HG03108 (cell line): Measurements from ENCODE around the gene CENPX.
A peak's percentile ranks its signal among the peaks of the same experiment; 100 is the strongest.

ENCODE experiments used
- ATAC-seq: cut with Tn5 transposase; IDR thresholded peaks from one replicate; pipeline ENCODE4 v1.9.1; 2021; ENCODE audit warnings: moderate library complexity; ENCODE audit not compliant: unreplicated experiment

Gene CENPX

DNA sequence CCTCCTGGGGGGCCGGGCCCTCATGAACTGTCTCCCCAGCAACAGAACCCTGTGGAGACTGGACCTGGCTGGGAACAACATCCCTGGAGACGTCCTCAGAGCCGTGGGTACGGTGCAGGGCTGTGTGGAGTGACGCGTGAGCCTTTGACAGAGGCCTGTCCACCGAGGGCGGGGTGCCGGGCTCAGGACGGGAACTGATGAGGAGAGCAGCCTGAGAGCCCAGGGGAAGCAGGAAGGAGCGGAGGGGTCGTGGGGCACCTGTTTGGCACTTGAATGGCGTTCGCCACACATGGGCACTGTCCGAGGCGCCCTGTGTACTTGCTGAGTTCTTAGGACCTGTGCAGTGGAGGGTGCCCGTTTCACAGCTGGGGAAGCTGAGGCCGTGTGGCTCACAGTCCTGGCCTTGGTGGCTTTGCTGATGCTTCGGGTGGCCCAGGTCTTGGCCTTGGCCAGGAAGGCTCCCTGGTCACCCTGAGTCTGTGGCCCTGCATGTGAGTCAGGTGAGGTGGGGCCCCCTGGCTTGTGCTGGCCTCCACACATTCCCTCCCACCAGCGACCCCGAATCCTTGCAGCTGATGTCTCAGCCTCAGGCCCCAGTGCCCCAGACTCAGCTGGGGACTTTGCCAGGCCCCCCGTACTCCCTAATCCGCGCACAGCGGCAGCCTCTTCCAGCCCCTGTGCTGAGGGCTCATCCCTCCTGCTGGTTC lies 2.9 kb upstream of the CENPX start:
- no peak for ATAC-seq

- ATAC-seq: no peak
Measured at GRCh38 chr17:82024859-82025258, 2.2 kb upstream of the CENPX start.

DNA sequence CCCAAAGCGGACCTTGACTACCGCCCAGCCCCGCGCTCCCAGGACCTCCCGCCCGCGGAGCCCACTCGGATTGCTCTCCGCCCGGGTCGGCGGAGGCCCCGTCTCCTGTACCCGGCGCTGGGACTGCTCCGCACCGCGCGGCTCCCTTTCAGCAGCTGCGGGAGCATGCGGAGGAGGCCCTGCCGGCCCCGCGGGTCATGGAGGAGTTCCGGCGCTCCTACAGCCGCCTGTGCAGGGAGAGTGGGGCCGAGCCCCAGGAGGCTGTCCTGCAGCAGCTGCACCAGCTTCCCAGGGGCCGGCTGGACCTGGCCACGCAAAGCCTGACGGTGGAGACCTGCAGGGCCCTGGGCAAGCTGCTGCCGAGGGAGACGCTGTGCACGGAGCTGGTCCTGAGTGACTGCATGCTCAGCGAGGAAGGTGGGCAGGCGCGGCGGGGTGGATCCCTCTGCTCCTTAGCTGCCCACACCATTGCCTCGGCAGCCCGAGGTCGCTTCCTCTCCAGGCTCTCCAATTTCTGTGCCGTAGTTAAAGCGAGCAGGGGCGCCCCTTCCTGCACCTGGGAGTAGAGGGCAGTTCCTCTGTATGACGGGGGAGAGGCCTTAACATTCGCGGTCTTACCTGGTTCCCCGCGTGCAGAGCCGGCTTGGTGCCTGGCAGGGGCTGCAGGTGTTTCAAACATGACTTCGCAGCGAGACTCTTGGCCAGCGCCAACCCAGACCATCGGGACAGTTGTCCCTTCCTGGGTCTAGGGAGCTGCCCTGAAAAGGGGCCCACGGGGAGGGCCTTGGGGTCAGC lies 966 bp upstream of the CENPX start:
- peak; percentile 7 for ATAC-seq

DNA sequence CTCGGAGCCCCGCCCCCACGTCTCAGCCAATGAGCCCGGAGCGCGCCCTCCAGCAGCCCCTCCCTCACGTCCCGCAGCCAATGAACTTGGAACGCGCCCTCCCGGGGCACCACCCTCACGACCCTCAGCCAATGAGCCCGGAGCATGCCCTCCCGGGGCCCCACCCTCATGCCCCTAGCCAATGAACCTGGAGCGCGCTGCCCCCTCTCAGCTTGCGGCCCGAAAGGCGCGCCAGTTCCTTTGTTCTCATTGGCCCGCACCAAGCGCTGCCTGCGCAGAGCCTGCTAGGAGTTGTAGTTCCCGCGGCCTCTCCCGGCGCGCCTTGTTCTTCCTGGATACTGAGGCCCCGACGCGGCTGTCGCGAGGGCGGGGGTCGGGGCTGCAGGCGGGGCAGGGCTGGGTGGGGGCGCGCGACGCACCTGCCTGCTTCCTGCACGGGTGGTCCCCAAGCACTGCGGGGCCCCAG lies 336 bp upstream of the CENPX start, which contains the start of gene LRRC45:
Gene LRRC45 (plus strand): TSS at position 325 of the 466 bp plus-strand sequence. CDS start 339 bp downstream, outside the sequence.
- ATAC-seq: peak; percentile 88

DNA sequence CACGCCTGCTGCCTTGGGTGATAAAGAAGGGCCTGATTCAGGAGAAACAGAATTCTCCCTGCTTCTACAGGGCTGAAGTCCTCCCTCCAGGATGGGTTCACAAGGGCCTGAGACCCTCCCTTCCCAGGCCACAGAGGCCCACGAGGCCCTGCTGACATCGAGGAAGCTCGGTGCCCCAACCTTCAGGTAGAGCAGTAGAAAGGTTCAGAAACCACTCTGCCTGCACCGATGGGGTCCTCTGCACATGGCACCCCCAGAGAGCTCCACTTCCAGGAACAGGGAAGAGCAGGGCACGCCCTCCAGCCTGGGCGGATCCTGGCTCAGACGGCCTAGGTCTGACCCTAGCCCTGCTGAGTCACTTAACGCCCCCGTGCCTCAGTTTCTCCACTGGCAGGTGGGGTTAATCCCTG lies 773 bp downstream of the CENPX start:
- no peak for ATAC-seq

- no peak for ATAC-seq
Measured at GRCh38 chr17:82021107-82021899, 1.4 kb downstream of the CENPX start.

GRCh38 chr17:82020572-82021106 lies 2.0 kb downstream of the CENPX start:
- ATAC-seq: no peak

DNA sequence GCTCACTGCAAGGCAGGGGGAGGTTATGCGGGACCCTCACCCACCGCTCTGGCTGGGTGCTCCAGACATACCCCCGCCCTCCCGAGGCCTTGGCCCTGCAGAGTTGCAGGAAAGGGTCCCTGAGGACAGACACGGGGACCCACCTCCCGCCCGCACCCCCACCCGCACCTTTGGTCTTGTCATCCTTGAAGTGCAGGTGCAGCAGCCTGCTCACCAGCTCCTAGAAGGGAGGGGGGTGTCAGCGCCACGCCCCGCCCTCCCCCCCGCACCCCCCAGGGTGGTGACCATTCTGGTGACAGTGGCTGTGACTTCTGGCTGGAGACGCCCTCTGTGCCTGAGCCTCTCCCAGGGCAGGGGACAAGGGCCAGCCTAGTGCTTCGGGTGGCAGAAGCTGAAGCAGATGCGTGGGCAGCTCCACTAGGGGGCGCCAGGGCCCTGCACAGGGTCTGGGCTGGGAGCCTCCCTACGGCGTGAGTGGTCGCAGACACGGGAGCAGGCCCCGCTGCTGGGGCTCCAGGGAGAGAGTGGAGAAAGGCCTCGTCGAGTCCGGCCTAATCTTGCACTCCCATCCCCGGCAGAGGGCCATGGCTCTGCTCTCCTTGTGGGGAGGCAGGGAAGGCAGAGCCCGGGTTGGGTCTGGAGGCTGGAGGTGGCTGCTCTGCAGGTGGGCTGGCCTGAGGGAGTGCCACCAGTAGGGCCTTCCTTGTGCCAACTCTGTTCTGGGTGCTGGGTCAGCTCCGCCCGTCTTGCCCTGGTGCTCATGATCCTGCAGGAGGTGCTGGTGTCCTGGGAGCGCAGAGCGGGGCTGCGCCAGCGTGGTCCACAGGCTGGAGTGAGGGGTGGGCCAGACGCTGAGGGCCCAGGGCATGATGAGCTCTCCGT lies 2.7 kb downstream of the CENPX start:
- no peak for ATAC-seq

- ATAC-seq: no peak
Measured at GRCh38 chr17:82018989-82019689, 3.5 kb downstream of the CENPX start.

DNA sequence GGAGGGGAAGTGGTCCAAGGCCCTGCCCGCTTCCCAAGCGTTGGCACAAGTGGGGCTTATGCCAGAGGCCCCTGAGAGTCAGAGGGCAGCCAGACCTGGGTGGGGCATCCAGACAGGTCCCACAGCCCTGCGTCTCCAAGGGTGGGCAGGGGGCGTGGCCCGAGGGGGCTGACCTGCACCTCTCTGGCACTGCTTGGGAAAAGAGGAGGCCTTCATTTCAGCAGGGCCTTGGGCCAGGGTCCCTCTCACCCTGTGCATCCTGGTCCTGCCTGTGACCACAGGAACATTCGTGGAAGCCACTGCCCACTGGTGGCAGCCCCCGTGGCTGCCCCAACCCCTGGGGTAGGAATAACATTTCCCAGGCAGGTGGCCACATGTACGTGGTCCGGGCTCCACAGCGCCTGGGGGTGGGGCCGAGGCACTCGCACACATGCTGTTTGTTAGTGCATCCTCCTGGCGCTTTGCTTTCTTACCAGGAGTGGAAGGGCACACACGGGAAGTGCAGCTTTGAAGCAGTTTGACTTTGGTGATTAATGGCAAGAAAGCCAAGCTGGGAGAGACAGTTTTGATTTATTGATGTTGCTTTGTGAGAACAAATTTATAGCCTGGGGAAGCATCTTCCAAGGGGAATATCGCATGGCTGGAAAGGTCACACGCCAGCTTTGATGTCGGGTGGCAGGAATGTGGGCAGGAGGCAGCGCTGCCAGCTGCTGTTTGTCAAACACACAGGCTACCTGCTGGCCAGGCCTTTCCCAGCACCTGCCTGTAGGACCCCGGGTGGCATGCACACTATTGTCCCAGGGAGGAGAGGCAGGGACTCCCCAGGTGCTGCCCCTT lies 4.3 kb downstream of the CENPX start:
- no peak for ATAC-seq

DNA sequence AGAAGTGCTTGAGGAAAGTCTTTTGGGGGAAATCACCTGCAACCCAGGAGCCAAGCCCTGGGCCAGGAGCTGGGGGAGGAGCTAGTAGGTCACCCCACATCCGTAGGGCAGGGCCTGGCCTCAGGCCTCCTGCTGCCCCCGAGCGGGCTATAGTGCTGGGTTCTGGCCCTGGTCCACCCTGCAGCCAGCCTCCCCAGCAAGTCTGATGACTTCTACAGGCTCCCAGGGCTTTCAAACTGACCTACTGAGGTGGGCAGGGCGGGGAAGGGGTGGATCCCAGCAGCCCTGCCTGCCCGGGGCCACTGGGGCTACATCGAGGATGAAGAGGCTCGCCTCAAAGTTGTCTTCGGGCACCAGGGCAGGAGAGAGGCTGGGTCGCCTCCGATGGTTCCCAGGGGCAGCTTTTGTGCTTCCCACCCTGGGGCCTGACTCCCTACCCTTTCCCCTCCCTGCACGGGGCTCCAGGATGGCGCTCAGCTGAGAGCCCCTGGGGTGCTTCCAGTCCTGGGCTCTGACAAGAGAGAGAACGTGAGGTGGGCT lies 5.0 kb downstream of the CENPX start:
- no peak for ATAC-seq

DNA sequence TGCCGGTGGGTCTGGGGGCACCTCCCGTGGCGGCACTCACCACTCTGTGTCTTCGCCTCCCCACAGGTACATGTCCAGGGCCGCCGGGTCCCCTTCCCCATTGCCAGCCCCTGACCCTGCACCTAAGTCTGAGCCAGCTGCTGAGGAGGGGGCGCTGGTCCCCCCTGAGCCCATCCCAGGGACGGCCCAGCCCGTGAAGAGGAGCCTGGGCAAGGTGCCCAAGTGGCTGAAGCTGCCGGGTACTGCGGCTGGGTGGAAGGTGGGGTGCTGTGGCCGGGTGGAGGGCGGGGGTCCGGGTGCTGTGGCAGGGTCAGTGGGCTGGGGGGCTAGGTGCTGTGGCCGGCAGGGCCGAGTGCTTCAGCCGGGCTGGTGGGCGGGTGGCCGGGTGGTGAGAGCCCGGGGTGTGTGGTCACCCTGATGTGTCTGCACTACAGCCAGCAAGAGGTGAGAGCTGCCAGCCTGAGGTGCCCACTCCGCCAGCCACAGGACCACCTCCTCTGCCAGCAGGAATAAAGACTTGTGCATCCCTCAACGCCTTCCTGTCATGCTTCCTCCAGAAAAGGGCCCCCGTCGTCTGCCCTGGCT lies 5.7 kb downstream of the CENPX start:
- ATAC-seq: no peak

DNA sequence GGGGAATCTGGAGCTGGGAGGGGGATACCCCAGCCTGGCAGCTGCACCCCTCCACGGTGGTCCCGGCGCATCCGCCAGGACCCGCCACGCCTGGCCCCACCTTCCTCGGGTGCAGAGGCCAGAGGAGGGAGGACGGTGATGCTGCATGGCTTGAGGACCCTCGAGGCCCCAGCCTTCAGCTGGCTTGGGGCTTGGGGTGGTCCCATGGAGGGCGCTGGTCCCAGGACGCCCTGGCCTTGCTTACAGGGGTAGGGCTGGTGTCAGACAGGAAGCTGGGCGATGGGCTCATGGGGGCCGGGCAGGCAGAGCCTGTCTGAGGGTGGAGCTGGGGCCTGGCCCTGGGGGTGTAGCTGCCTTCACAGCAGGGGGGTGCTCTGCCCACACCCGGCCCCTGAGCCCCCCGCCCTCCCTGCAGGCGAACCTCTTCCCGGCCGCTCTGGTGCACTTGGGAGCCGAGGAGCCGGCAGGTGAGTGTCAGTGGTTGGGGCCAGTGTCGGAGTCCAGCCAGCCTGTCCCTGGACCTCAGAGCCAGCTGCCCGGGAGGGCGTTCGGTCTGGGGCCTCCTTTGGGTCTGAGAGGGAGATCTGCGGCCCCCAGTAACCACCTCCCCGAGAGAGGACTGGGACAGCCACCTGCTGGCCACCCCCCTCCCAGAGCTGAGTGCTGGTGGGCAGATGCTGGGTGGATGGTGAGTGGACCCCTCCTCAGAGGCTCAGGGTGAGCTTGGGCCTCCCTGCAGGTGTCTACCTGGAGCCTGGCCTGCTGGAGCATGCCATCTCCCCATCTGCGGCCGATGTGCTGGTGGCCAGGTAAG lies 6.4 kb downstream of the CENPX start:
- ATAC-seq: no peak

GRCh38 chr17:82015311-82015971 lies 7.2 kb downstream of the CENPX start:
- no peak for ATAC-seq

GRCh38 chr17:82014971-82015310 lies 7.7 kb downstream of the CENPX start:
- no peak for ATAC-seq

GRCh38 chr17:82014432-82014831 lies 8.2 kb downstream of the CENPX start:
- no peak for ATAC-seq
